COLO668 (cell line): ENCODE measurements around the gene B3GAT2.

ENCODE experiments used
- DNase-seq: peaks from one replicate; lab custom pipeline; 2025; ENCODE audit not compliant: unreplicated experiment; lab: John Stamatoyannopoulos, UW

The B3GAT2 gene

GRCh38 chr6:70901324-70901723, 55.5 kb downstream of the B3GAT2 start:
- DNase-seq, result no peak

- no peak for DNase-seq
These were observed 56.8 kb downstream of the B3GAT2 start for GRCh38 chr6:70900047-70900446.

GRCh38 chr6:70894001-70894400, 62.9 kb downstream of the B3GAT2 start:
- DNase-seq, result no peak

- no peak for DNase-seq
These were observed 67.6 kb downstream of the B3GAT2 start for GRCh38 chr6:70889270-70889669.

- DNase-seq, result no peak
These were observed 70.2 kb downstream of the B3GAT2 start for GRCh38 chr6:70886661-70887060.

GRCh38 chr6:70886071-70886470, 70.8 kb downstream of the B3GAT2 start:
- DNase-seq, result no peak

- DNase-seq, result peak; percentile 58
These were observed 72.5 kb downstream of the B3GAT2 start for GRCh38 chr6:70884074-70884983.

- no peak for DNase-seq
These were observed 77.4 kb downstream of the B3GAT2 start for GRCh38 chr6:70879496-70879895.

- DNase-seq, result peak; percentile 5
These were observed 82.5 kb downstream of the B3GAT2 start for GRCh38 chr6:70874181-70874913.

GRCh38 chr6:70872469-70872868, 84.4 kb downstream of the B3GAT2 start:
- DNase-seq, result no peak

- DNase-seq, result no peak
These were observed 92.5 kb downstream of the B3GAT2 start for GRCh38 chr6:70864401-70864800.

- no peak for DNase-seq
These were observed 93.5 kb downstream of the B3GAT2 start for GRCh38 chr6:70863343-70863742.

GRCh38 chr6:70860920-70861319, 95.9 kb downstream of the B3GAT2 start:
- no peak for DNase-seq

GRCh38 chr6:70860045-70860444, 96.8 kb downstream of the B3GAT2 start:
- DNase-seq, result no peak

- no peak for DNase-seq
These were observed 99.3 kb downstream of the B3GAT2 start for GRCh38 chr6:70857387-70858077.

GRCh38 chr6:70852667-70853246, 104.1 kb downstream of the B3GAT2 start:
- no peak for DNase-seq

- no peak for DNase-seq
These were observed 107.4 kb downstream of the B3GAT2 start for GRCh38 chr6:70849348-70850069.

- no peak for DNase-seq
These were observed 109.5 kb downstream of the B3GAT2 start for GRCh38 chr6:70847106-70848084.

GRCh38 chr6:70846207-70846835, 110.5 kb downstream of the B3GAT2 start:
- DNase-seq, result peak; percentile 60
